Mesenchymal stem cell (in vitro differentiated cells and primary cell): ENCODE data around the gene TRPV5.

Source experiments
- DNase-seq: peaks from one replicate; pipeline ENCODE4 v3.0.0-alpha.2; 2013
- H2AFZ ChIP-seq: one replicate; pipeline ENCODE4 v1.6.1; 2013; ENCODE audit warnings: low read depth, mild to moderate bottlenecking, control low read depth, inconsistent platforms, low read length, moderate library complexity
- H2AK5ac ChIP-seq: 2 replicates; pipeline ENCODE4 v1.6.1; 2013; ENCODE audit warnings: low read length, moderate library complexity, mild to moderate bottlenecking, inconsistent platforms; ENCODE audit not compliant: severe bottlenecking
- H2BK120ac ChIP-seq: one replicate; pipeline ENCODE4 v1.6.1; 2013; ENCODE audit warnings: low read depth, mild to moderate bottlenecking, inconsistent platforms, low read length, moderate library complexity
- H2BK12ac ChIP-seq, 2 experiments: one replicate each; pipeline ENCODE4 v1.6.1; 2013; ENCODE audit warnings: inconsistent platforms in 2 of 2, low read length in 2 of 2, mild to moderate bottlenecking in 2 of 2, moderate library complexity in 2 of 2, control low read depth in 1 of 2
- H2BK15ac ChIP-seq: one replicate; pipeline ENCODE4 v1.6.1; 2013; ENCODE audit warnings: mild to moderate bottlenecking, low read depth, inconsistent platforms; ENCODE audit not compliant: poor library complexity, severe bottlenecking
- H2BK5ac ChIP-seq: 2 replicates; pipeline ENCODE4 v1.6.1; 2013; ENCODE audit warnings: low read depth, mild to moderate bottlenecking, low read length, control low read depth, inconsistent platforms; ENCODE audit not compliant: poor library complexity, severe bottlenecking
- H3K14ac ChIP-seq, 2 experiments: one replicate each; pipeline ENCODE4 v1.6.1; 2013; ENCODE audit warnings: inconsistent platforms in 2 of 2, low read length in 2 of 2, control low read depth in 1 of 2, mild to moderate bottlenecking in 1 of 2, moderate library complexity in 1 of 2
- H3K18ac ChIP-seq, 2 experiments: one replicate each; pipeline ENCODE4 v1.6.1; 2013; ENCODE audit warnings: inconsistent platforms in 2 of 2, low read length in 2 of 2, control low read depth in 1 of 2, low read depth in 1 of 2, mild to moderate bottlenecking in 1 of 2
- H3K23ac ChIP-seq, 2 experiments: one replicate each; pipeline ENCODE4 v1.6.1; 2013; ENCODE audit warnings: inconsistent platforms in 2 of 2, low read length in 2 of 2, mild to moderate bottlenecking in 2 of 2, moderate library complexity in 2 of 2, control low read depth in 1 of 2
- H3K27ac ChIP-seq: 2 replicates; pipeline ENCODE4 v1.5.1; 2013; ENCODE audit warnings: mild to moderate bottlenecking, moderate library complexity, low read length, control low read depth, inconsistent platforms; ENCODE audit not compliant: poor library complexity, severe bottlenecking
- H3K27me3 ChIP-seq, 2 experiments: 2 replicates each; pipeline versions ENCODE4 v1.6.1 to v1.7.0; 2013; ENCODE audit warnings: low read length in 2 of 2, mild to moderate bottlenecking in 2 of 2, moderate library complexity in 2 of 2, control low read depth in 1 of 2, inconsistent platforms in 1 of 2; ENCODE audit not compliant: control insufficient read depth in 1 of 2, insufficient read depth in 1 of 2
- H3K36me3 ChIP-seq, 2 experiments: 2 replicates each; pipeline versions ENCODE4 v1.6.1 to v1.7.0; 2013; ENCODE audit warnings: low read length in 2 of 2, control low read depth in 1 of 2, inconsistent platforms in 1 of 2, low read depth in 1 of 2, mild to moderate bottlenecking in 1 of 2; ENCODE audit not compliant: insufficient read depth in 2 of 2, control insufficient read depth in 1 of 2
- H3K4ac ChIP-seq, 2 experiments: one replicate each; pipeline ENCODE4 v1.6.1; 2013; ENCODE audit warnings: inconsistent platforms in 2 of 2, low read length in 2 of 2, mild to moderate bottlenecking in 2 of 2, moderate library complexity in 2 of 2, control low read depth in 1 of 2, low read depth in 1 of 2
- H3K4me1 ChIP-seq: 2 replicates; pipeline ENCODE4 v1.6.1; 2013; ENCODE audit warnings: low read depth, low read length, control low read depth; ENCODE audit not compliant: control insufficient read depth, insufficient read depth
- H3K4me2 ChIP-seq: 2 replicates; pipeline ENCODE4 v1.6.1; 2013; ENCODE audit warnings: low read length, mild to moderate bottlenecking, inconsistent platforms; ENCODE audit not compliant: poor library complexity, severe bottlenecking
- H3K4me3 ChIP-seq, 2 experiments: 2 replicates each; pipeline versions ENCODE4 v1.5.1 to v1.7.0; 2013; ENCODE audit warnings: low read length in 2 of 2, mild to moderate bottlenecking in 2 of 2, control low read depth in 1 of 2, low read depth in 1 of 2; ENCODE audit not compliant: insufficient read depth in 1 of 2
- H3K79me1 ChIP-seq: replicated peaks from 2 replicates; pipeline ENCODE4 v1.6.1; 2013; ENCODE audit warnings: mild to moderate bottlenecking, control low read depth, low read length, inconsistent platforms; ENCODE audit not compliant: poor library complexity, severe bottlenecking
- H3K9ac ChIP-seq: 2 replicates; pipeline ENCODE4 v1.7.0; 2013; ENCODE audit warnings: mild to moderate bottlenecking, low read length, moderate library complexity
- H3K9me3 ChIP-seq: 2 replicates; pipeline ENCODE4 v1.7.0; 2013; ENCODE audit warnings: mild to moderate bottlenecking, low read length; ENCODE audit not compliant: control insufficient read depth
- H4K8ac ChIP-seq: one replicate; pipeline ENCODE4 v1.6.1; 2013; ENCODE audit warnings: inconsistent platforms, mild to moderate bottlenecking, low read length, moderate library complexity
- H4K91ac ChIP-seq: one replicate; pipeline ENCODE4 v1.6.1; 2013; ENCODE audit warnings: mild to moderate bottlenecking, low read length, inconsistent platforms
- WGBS: methylation state at CpG from one replicate; pipeline ENCODE4 v1.1.7; 2013; ENCODE audit warnings: mixed read lengths; 5-methylcytosine and 5-hydroxymethylcytosine counted together

The TRPV5 gene

DNA sequence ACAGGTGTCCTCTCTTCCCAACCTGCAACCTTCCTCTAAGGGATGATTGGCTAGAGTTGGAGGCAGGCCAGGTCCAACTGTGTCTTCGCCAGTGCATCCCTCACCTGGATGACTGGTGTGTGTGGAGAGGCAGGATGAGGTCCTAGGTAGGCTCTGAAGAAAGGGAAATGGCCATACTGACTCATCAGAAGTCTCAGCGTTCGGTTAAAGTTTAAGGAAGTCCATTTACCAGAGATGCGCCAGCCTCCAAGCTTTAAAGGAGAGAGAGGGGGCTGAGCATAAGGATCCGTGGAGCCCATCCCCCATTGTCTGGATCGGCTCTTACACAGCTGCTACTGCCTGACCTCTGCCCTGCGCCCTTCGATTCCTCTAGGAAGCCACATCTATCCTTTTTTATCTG, 24.2 kb upstream of the TRPV5 start:
- Histone ChIP-seq H2BK5ac (no peak overlapping the region), H3K23ac (no peak overlapping the region), H3K4ac (no peak overlapping the region), H3K4me3 (no peak overlapping the region), H2AK5ac (no peak overlapping the region), H3K79me1 (no peaks in the 10 kb centered on the region), H3K4me1 (no peaks in the 10 kb centered on the region), H2AFZ (no peak overlapping the region), H2BK120ac (no peak overlapping the region), H3K36me3 (no peaks in the 10 kb centered on the region), H2BK15ac (no peak overlapping the region), H3K9ac (no peak overlapping the region), H3K27me3 (peaks cover 0 to 5% of the 10 kb centered on the region in 2 experiments), H2BK12ac (no peak overlapping the region), H3K9me3 (peaks cover 4% of the 10 kb centered on the region), H3K18ac (no peak overlapping the region), H3K27ac (no peak overlapping the region), H3K4me2 (no peak overlapping the region), H4K8ac (no peak overlapping the region), H4K91ac (no peak overlapping the region), H3K14ac (no peak overlapping the region)
- 57% methylated on average over 8 of the region's 8 CpGs for WGBS
- no peak for DNase-seq

DNA sequence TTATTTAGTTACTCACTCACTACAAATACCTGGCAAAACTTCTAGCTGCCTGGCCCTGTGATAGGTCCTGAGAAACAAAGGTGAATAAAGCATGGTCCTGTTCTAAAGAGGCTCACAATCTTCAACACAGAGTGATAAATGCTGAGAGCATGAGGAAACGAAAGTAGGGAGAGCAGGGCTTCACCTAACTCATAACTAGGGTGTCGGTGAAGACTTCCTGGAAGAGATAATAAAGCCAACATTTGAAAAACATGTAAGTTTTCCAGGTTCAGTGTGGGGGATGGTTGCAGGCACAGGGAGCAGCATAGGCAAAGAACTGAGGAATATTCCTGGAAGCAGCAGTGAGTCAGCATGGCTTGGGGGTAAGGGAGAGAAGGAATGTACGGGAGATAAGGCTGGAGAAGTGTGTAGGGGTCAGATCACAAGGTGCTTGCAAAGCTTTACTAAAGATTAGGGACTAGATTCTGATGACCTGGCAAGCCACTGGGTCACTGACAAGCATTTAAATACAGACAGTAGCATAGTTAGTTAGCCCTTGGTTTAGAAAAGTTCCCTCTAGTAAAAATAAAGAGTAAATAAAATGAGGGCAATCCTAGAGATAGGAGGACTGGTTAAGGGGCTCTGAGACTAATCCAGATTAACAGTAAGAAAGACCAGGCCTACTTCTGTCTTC, 23.5 kb upstream of the TRPV5 start:
- Histone ChIP-seq H3K18ac (no peak overlapping the region), H3K4me2 (no peak overlapping the region), H2BK5ac (no peak overlapping the region), H4K91ac (no peak overlapping the region), H2BK15ac (no peak overlapping the region), H3K27ac (no peak overlapping the region), H3K9ac (no peak overlapping the region), H3K14ac (no peak overlapping the region), H3K27me3 (peaks cover 0 to 3% of the 10 kb centered on the region in 2 experiments), H2AK5ac (no peak overlapping the region), H2AFZ (no peak overlapping the region), H3K4me3 (no peak overlapping the region), H3K4me1 (no peaks in the 10 kb centered on the region), H3K9me3 (peaks cover 4% of the 10 kb centered on the region), H2BK120ac (no peak overlapping the region), H2BK12ac (no peak overlapping the region), H3K36me3 (no peaks in the 10 kb centered on the region), H4K8ac (no peak overlapping the region), H3K79me1 (no peaks in the 10 kb centered on the region), H3K4ac (no peak overlapping the region), H3K23ac (no peak overlapping the region)
- no peak for DNase-seq
- WGBS = 34% methylated on average over 3 of the region's 3 CpGs

DNA sequence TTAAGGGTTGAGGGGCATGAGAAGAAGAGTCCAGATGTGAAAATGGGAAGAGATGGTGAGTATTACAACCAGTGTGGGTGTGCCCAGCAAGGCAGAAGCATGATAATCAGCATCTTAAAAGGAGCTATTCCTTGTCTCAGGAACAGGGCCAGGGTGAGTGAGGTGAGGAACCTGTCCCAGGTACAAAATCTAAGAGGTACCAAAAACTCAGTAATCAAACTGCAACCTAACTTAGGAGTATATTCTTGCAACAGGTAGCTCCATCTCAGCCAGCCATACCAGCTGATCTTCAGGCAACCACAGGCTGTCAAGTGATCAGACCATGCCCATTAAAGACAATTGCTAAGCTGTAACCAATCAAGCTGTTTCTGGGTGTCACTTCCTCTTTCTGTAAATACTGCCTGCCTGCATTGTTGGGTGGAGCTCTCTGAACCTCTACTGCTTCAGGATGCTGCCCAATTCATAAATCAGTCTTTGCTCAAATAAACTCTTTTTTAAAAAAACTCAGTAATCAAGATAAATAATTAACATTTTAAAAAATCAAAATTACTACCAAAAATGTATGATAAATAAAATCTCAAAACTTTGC, 21.2 kb upstream of the TRPV5 start:
- no peak overlapping the region for H4K91ac ChIP-seq
- H3K18ac ChIP-seq = no peak overlapping the region
- peaks cover 4% of the 10 kb centered on the region for H3K9me3 ChIP-seq
- H3K4ac ChIP-seq = no peak overlapping the region
- H3K27me3 ChIP-seq = no peaks in the 10 kb centered on the region
- no peak overlapping the region for H2BK15ac ChIP-seq
- H4K8ac ChIP-seq = no peak overlapping the region
- H3K9ac ChIP-seq = no peak overlapping the region
- H2AK5ac ChIP-seq = no peak overlapping the region
- H3K4me2 ChIP-seq = no peak overlapping the region
- H3K36me3 ChIP-seq = no peaks in the 10 kb centered on the region
- H3K79me1 ChIP-seq = no peaks in the 10 kb centered on the region
- H3K27ac ChIP-seq = no peak overlapping the region
- no peak overlapping the region for H2BK12ac ChIP-seq
- DNase-seq = no peak
- H2BK120ac ChIP-seq = no peak overlapping the region
- H3K4me3 ChIP-seq = no peak overlapping the region
- no peak overlapping the region for H3K23ac ChIP-seq
- no peak overlapping the region for H3K14ac ChIP-seq
- H2BK5ac ChIP-seq = no peak overlapping the region
- H3K4me1 ChIP-seq = no peaks in the 10 kb centered on the region
- no peak overlapping the region for H2AFZ ChIP-seq

GRCh38 chr7:142950235-142950634, 16.7 kb upstream of the TRPV5 start:
- Histone ChIP-seq H3K9ac (no peak overlapping the region), H2BK5ac (no peak overlapping the region), H3K14ac (no peak overlapping the region), H2AK5ac (no peak overlapping the region), H3K27me3 (peaks cover 0 to 9% of the 10 kb centered on the region in 2 experiments), H3K4me3 (no peak overlapping the region), H2BK12ac (no peak overlapping the region), H2AFZ (no peak overlapping the region), H3K79me1 (no peaks in the 10 kb centered on the region), H4K8ac (no peak overlapping the region), H3K27ac (no peak overlapping the region), H3K4me2 (no peak overlapping the region), H3K36me3 (no peaks in the 10 kb centered on the region), H3K23ac (no peak overlapping the region), H3K4me1 (no peaks in the 10 kb centered on the region), H2BK120ac (no peak overlapping the region), H3K9me3 (peaks cover 4% of the 10 kb centered on the region), H4K91ac (no peak overlapping the region), H3K18ac (no peak overlapping the region), H2BK15ac (no peak overlapping the region), H3K4ac (no peak overlapping the region)
- DNase-seq = no peak
